Heart left ventricle (tissue), 16 donors: Measurements from ENCODE around the gene RNF150. TPM values are rescaled to one million over a fixed set of nuclear protein-coding genes. Genes with fewer than 3 reads are reported as not detected.
"Not testable (repeated sequence)": the region's sequence is repeated elsewhere in the genome, so short reads cannot be mapped to it uniquely, and the experiment has no call there.

Experiments
- ATAC-seq, 4 donors: fragments of 200-7000 bp; cut with Tn5 transposase; one replicate each; pipeline ENCODE4 v1.9.1; 2020 to 2022; ENCODE audit warnings: moderate library complexity in 4 of 4, mild to moderate bottlenecking in 3 of 4, moderate number of reproducible peaks in 1 of 4
- DNase-seq, 5 donors: peaks; one replicate each; pipeline ENCODE4 v3.0.0-alpha.2; 2020
- H3K27ac ChIP-seq, 12 donors: fragments of 200-600 bp; sonication (generic) in 4 of 12; one replicate each; pipeline versions ENCODE4 v1.5.0 to v1.8.0; 2016 to 2022; ENCODE audit warnings: mild to moderate bottlenecking in 2 of 12
- H3K27me3 ChIP-seq, 9 donors: fragments of 200-600 bp; sonication (generic) in 2 of 9; one replicate each; pipeline versions ENCODE4 v1.5.1 to v1.8.0; 2016 to 2022; ENCODE audit warnings: mild to moderate bottlenecking in 3 of 9
- H3K36me3 ChIP-seq, 9 donors: fragments of 200-600 bp; sonication (generic) in 2 of 9; one replicate each; pipeline versions ENCODE4 v1.5.0 to v1.8.0; 2018 to 2022; ENCODE audit warnings: mild to moderate bottlenecking in 2 of 9
- H3K4me1 ChIP-seq, 12 donors: fragments of 200-600 bp; sonication (generic) in 4 of 12; one replicate each; pipeline versions ENCODE4 v1.5.0 to v1.8.0; 2016 to 2022; ENCODE audit warnings: mild to moderate bottlenecking in 3 of 12
- H3K4me3 ChIP-seq, 12 donors: fragments of 200-600 bp; sonication (generic) in 4 of 12; one replicate each; pipeline versions ENCODE4 v1.5.0 to v1.8.0; 2017 to 2022; ENCODE audit warnings: mild to moderate bottlenecking in 9 of 12, moderate library complexity in 4 of 12
- H3K9me3 ChIP-seq, 12 donors: fragments of 200-600 bp; sonication (generic) in 4 of 12; one replicate each; pipeline versions ENCODE4 v1.5.0 to v1.8.0; 2016 to 2022; ENCODE audit warnings: mild to moderate bottlenecking in 1 of 12
- POLR2A ChIP-seq, 2 donors: fragments of 450-650 bp; IDR thresholded peaks; one replicate each; pipeline ENCODE4 v1.6.1; 2017; ENCODE audit warnings: antibody characterized with exemption in 2 of 2, mild to moderate bottlenecking in 2 of 2, moderate library complexity in 2 of 2
- WGBS, 4 donors: extraction: QIAGEN DNeasy Blood & Tissue Kit in 2 of 4; methylation state at CpG; one replicate each; pipeline versions ENCODE4 v1.1.5 to v1.1.7; 2013 to 2018; 5-methylcytosine and 5-hydroxymethylcytosine counted together
- intact Hi-C, 10 donors: fragments of 100-400 bp; cut with DNase I; formaldehyde crosslinking; loops; one replicate each; pipeline versions ENCODE4 v1.11.1 to v1.14.2; 2022
- polyA plus RNA-seq, 2 donors: library from polyadenylated mRNA; stranded (reverse); fragments of 200-250 nt; gene quantifications; one replicate each; pipeline ENCODE4 v1.2.3, GENCODE V29; 2013
- total RNA-seq, 9 donors: library from RNA; depleted of rRNA in 2 of 9; stranded (reverse); fragments of >200 nt in 2 of 9; fragmentation: NEBNext Ultra II Directional in 3 of 9; extraction: Animal tissue kit (Norgen Biotek cat#: 25700) in 3 of 9; gene quantifications; one replicate each; pipeline versions ENCODE4 v1.1.0 to v1.2.4, GENCODE V29; 2016 to 2023
- TF ChIP-seq, protein P1 (sequence below), 12 donors: fragments of 200-600 bp; sonication (generic) in 4 of 12; IDR thresholded peaks; one replicate each; pipeline versions ENCODE4 v1.5.0 to v1.8.0; 2018 to 2022; ENCODE audit warnings: antibody characterized with exemption in 12 of 12, mild to moderate bottlenecking in 5 of 12
- donor health status: ischemic (EF 13 %, LVEDD 7.1; RV severe dilation, severe dysfunction).
- donor health status: healthy with polysubstance abuse.
- donor health status: DM: no; HTN: yes; CAD: no.
- donor health status: DM: no; HTN: no; CAD: no.
- donor health status: ischemic (EF 25% LVEDD 6.9; RV normal size, moderate dysfunction).
- donor health status: ischemic (EF 25% LVEDD 5.7; RV mildly dilated, moderate dysfunction).
- donor health status: healthy.
- donor health status: DM: yes; HTN: yes; CAD: no.
- donor health status: ischemic (EF 35%, LVEDD 5.7; RV mildly dilated, moderate dysfunction).
- donor health status: nonischemic (EF 11% LVEDD 7.7; RV severe dilation, severe dysfunction).
- donor health status: DM: yes; HTN: yes; CAD: no.
- donor health status: PGD.
- donor health status: ischemic (EF 29% LVEDD 5.4; RV normal size, mild dysfunction).
- donor health status: nonischemic (EF 23%, LVEDD 6.1; RV moderate dilation, normal function).

The RNF150 gene
- total and polyA plus RNA-seq, 11 donors = 11.9 to 146 (median 72.5) TPM

DNA sequence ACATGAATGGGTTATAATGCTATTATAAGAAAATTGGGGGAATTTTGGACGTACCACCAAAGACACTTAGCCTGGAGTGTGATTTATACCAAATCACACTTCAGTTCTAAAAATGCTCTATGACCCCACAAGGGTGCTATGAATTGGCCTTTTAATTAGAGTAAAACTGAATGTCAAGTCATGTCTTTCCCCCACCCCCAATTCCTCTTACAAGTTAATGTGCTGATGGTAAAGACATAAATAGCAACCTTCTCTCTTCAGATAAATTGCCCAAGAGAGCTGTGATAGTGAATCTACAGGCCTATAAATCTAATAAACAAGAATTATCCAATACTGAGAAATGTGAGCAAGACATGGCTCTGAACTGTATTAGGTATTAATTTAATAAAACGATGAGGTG lies 78.8 kb downstream of the RNF150 start:
- DNase-seq = no peak
- 56 to 69% (median 61%) methylated on average over 2 of the region's 2 CpGs for WGBS, 4 donors
- intact Hi-C loops = no loop called here
- Histone ChIP-seq H3K9me3 (peaks cover 0 to 17% (median 0%) of the 10 kb centered on the region in 12 donors), H3K4me1 (peaks cover 0 to 22% (median 5%) of the 10 kb centered on the region in 12 donors), H3K36me3 (no peaks in the 10 kb centered on the region), H3K27ac (peak overlapping the region in 6 of 12 donors; percentile 1 to 41 (median 28)), H3K4me3 (no peak overlapping the region), H3K27me3 (no peaks in the 10 kb centered on the region)
- ATAC-seq = peak in 1 of 4 donors; percentile 13
- TF ChIP-seq, protein P1, sequence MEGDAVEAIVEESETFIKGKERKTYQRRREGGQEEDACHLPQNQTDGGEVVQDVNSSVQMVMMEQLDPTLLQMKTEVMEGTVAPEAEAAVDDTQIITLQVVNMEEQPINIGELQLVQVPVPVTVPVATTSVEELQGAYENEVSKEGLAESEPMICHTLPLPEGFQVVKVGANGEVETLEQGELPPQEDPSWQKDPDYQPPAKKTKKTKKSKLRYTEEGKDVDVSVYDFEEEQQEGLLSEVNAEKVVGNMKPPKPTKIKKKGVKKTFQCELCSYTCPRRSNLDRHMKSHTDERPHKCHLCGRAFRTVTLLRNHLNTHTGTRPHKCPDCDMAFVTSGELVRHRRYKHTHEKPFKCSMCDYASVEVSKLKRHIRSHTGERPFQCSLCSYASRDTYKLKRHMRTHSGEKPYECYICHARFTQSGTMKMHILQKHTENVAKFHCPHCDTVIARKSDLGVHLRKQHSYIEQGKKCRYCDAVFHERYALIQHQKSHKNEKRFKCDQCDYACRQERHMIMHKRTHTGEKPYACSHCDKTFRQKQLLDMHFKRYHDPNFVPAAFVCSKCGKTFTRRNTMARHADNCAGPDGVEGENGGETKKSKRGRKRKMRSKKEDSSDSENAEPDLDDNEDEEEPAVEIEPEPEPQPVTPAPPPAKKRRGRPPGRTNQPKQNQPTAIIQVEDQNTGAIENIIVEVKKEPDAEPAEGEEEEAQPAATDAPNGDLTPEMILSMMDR (IDR thresholded peaks at IDR 0.05) = no peak
- TF ChIP-seq POLR2A (IDR thresholded peaks at IDR 0.05) = no peak

DNA sequence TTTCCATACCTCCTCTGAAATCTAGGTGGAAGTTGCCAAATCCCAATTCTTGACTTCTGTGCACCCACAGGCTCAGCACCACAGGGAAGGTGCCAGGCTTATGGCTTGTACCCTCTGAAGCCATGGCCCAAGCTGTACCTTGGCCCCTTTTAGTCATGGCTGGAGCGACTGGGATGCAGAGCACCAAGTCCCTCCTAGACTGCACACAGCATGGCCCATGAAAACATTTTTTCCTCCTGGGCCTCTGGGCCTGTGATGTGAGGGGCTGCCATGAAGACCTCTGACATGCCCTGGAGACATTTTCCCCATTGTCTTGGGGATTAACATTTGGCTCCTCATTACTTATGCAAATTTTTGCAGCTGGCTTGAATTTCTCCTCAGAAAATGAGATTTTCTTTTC lies 82.3 kb downstream of the RNF150 start:
- ATAC-seq, DNase-seq, H3K27ac ChIP-seq, H3K4me3 ChIP-seq, H3K27me3 ChIP-seq, H3K36me3 ChIP-seq, intact Hi-C loops: not testable (repeated sequence)
- H3K4me1 ChIP-seq = peaks cover 0 to 35% (median 9%) of the 10 kb centered on the region in 12 donors
- peaks cover 0 to 17% (median 0%) of the 10 kb centered on the region in 12 donors for H3K9me3 ChIP-seq
- 88 to 100% (median 97%) methylated on average over 1 of the region's 1 CpG for WGBS, 4 donors

DNA sequence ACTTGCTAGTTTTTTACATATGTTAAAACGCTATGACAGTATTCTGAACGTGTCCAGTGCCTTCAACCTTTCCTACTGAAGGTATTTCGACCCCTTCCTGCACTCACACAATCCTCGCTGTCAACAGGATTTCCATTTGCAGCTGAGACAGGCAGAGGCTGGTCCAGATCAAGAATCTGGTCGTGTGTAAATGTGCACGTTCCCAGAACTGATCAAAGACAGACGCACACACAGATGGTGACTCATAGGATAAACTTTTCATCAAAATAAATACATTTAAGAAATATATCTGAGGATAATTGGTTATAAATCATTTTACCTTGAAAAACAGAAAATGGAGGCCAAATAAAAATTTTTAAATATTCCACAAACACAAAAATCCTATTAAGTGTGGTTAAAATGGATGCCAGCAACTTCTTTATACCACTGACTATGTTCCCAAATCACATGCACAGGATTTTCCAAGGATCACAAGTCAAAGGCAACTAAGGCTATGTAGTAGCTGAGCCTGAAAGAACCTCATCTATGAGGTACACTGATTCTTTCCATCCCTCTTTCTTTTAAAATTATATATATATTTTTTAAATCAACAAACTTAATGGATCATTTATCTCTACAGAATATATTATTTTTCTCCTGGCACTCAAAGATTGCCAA lies 85.9 kb downstream of the RNF150 start:
- H3K36me3 ChIP-seq = no peaks in the 10 kb centered on the region
- DNase-seq (peak in 1 of 5 donors; percentile 33), ATAC-seq (peak; percentile 30 to 66 (median 62))
- 30 to 38% (median 35%) methylated on average over 7 of the region's 7 CpGs for WGBS, 4 donors
- intact Hi-C loops = no loop called here
- H3K9me3 ChIP-seq = peaks cover 0 to 17% (median 0%) of the 10 kb centered on the region in 12 donors
- H3K27me3 ChIP-seq = no peaks in the 10 kb centered on the region
- no peak overlapping the region for H3K4me3 ChIP-seq
- no peak for TF ChIP-seq POLR2A (IDR thresholded peaks at IDR 0.05)
- TF ChIP-seq, protein P1 (IDR thresholded peaks at IDR 0.05) = no peak
- H3K27ac ChIP-seq = peak overlapping the region in 10 of 12 donors; percentile 25 to 78 (median 68)
- H3K4me1 ChIP-seq = peaks cover 0 to 28% (median 8%) of the 10 kb centered on the region in 12 donors

DNA sequence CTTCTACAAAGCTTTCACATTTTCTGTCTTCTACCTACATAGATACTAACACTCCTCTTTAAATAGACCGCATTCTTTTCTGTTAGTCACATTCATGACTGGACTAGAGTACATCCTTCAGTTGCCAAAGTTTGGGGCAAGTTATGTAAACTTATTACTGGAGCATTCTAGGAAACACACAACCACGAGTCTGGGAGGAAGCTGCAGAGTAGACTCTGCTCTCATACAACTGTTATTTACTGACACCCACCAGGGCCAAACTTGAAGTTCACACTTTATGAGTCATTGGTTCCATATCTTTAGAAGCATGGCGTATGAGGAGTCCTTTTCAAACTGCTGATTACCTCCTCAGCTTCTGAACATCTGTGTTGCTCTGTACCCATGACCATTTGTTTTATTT lies 87.0 kb downstream of the RNF150 start:
- intact Hi-C loops = no loop called here
- TF ChIP-seq, protein P1 (IDR thresholded peaks at IDR 0.05) = no peak
- Histone ChIP-seq H3K27ac (peak overlapping the region; percentile 6 to 78 (median 62)), H3K9me3 (peaks cover 0 to 8% (median 0%) of the 10 kb centered on the region in 12 donors), H3K27me3 (no peaks in the 10 kb centered on the region), H3K4me1 (peaks cover 0 to 32% (median 8%) of the 10 kb centered on the region in 12 donors), H3K36me3 (no peaks in the 10 kb centered on the region), H3K4me3 (no peak overlapping the region)
- ATAC-seq = peak; percentile 89 to 97 (median 94)
- peak in 3 of 5 donors; percentile 25 to 44 (median 32) for DNase-seq
- WGBS, 4 donors = 26 to 34% (median 31%) methylated on average over 3 of the region's 3 CpGs
